Sigmoid colon (tissue), 7 donors: ENCODE results near the gene ACP4. TPM values are rescaled to one million over a fixed set of nuclear protein-coding genes. Genes with fewer than 3 reads are reported as not detected.

Experiments
- DNase-seq: peaks from one replicate; pipeline ENCODE4 v3.0.0-alpha.2; 2019
- H3K27ac ChIP-seq, 4 donors: fragments of 200-600 bp; sonication (generic); one replicate each; pipeline ENCODE4 v1.5.1; 2016 to 2019; ENCODE audit warnings: mild to moderate bottlenecking in 1 of 4
- H3K27me3 ChIP-seq, 3 donors: fragments of 200-600 bp; sonication (generic); one replicate each; pipeline ENCODE4 v1.5.1; 2019; ENCODE audit warnings: mild to moderate bottlenecking in 1 of 3
- H3K36me3 ChIP-seq, 4 donors: fragments of 200-600 bp; sonication (generic); one replicate each; pipeline ENCODE4 v1.5.1; 2016 to 2019
- H3K4me1 ChIP-seq, 4 donors: fragments of 200-600 bp; sonication (generic); one replicate each; pipeline ENCODE4 v1.5.1; 2017 to 2019
- H3K4me3 ChIP-seq, 4 donors: fragments of 200-600 bp; sonication (generic); one replicate each; pipeline ENCODE4 v1.5.1; 2017 to 2019; ENCODE audit warnings: mild to moderate bottlenecking in 2 of 4, moderate library complexity in 1 of 4
- H3K9me3 ChIP-seq, 4 donors: fragments of 200-600 bp in 3 of 4; sonication (generic) in 3 of 4; one replicate each; pipeline versions ENCODE4 v1.5.1 to v1.6.1; 2013 to 2019
- CTCF ChIP-seq, 4 experiments: fragments of 450-650 bp in 3 of 4; fragments of 200-600 bp in 1 of 4; IDR thresholded peaks; one replicate each; pipeline ENCODE4 v1.5.1; 2016 to 2019; ENCODE audit warnings: antibody characterized with exemption in 4 of 4, mild to moderate bottlenecking in 3 of 4, moderate library complexity in 2 of 4
- EP300 ChIP-seq, 4 donors: sonication (generic); formaldehyde crosslinking; IDR thresholded peaks; one replicate each; pipeline ENCODE4 v1.6.1; 2017; ENCODE audit warnings: antibody characterized with exemption in 4 of 4
- POLR2A ChIP-seq, 2 donors: fragments of 450-650 bp; IDR thresholded peaks; one replicate each; pipeline ENCODE4 v1.6.1; 2016; ENCODE audit warnings: antibody characterized with exemption in 2 of 2, mild to moderate bottlenecking in 2 of 2, moderate library complexity in 2 of 2
- POLR2AphosphoS5 ChIP-seq, 4 donors: sonication (generic); formaldehyde crosslinking; IDR thresholded peaks; one replicate each; pipeline ENCODE4 v1.6.1; 2017; ENCODE audit warnings: antibody characterized with exemption in 4 of 4
- WGBS, 2 donors: extraction: QIAGEN DNeasy Blood & Tissue Kit; methylation state at CpG; one replicate each; pipeline ENCODE4 v1.1.7; 2013; 5-methylcytosine and 5-hydroxymethylcytosine counted together
- intact Hi-C: fragments of 100-400 bp; cut with DNase I; formaldehyde crosslinking; loops from one replicate; pipeline ENCODE4 v1.15.1; 2023
- polyA plus RNA-seq, 3 donors: library from polyadenylated mRNA; stranded (reverse); fragments of 200-250 nt; gene quantifications; one replicate each; pipeline ENCODE4 v1.2.3, GENCODE V29; 2013
- total RNA-seq, 4 donors: library from RNA; depleted of rRNA; stranded (reverse); fragments of >200 nt; gene quantifications; one replicate each; pipeline ENCODE4 v1.1.0, GENCODE V29; 2016
- donor health status: healthy with polysubstance abuse.
- donor health status: Bipolar disorder and iron deficiency.
- donor health status: healthy.

ACP4 gene
- total and polyA plus RNA-seq, 7 donors, result not detected

DNA sequence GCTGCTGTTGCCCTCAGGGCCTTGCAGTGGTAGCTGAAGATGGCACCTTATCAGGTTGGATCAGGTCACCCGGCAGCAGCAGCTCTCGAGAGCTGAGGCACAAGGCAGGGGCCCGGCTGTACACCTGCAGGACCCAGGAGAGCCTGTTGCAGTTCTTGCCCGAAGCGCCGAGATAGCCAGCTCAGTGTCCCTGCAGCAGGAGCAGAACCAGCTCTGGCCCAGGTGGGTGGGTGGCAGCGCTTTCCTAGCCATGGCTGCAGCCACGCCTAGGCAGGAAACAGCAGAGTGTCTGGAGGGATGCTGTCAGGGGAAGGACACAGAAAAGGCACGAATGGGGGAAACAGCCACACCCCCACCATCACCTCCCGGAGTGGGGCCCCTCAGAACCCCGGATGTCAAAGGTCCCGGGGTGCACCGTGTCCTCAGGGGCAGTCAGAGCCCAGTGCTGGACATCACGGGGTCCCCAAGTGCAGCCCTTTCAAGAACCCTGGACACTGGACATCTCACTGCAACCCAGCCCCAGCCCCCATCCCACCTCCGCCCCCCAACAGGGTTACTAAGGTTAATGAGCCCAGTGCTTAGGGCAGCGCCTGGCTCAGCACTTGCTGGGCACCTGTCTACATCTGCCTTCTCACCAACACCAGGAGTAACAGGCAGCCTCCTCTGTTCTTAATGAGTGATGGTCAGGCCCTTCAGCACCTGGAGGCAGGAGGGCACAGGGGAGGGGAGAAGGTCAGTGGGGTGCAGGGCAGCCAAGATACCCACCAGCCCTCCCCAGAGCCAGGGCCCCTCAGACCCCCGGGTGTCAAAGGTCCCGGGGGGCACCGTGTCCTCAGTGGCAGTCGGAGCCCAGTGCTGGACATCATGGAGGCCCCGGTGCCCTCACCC, 8.7 kb downstream of the ACP4 start:
- no peaks in the 10 kb centered on the region for H3K27me3 ChIP-seq
- TF ChIP-seq EP300 (IDR thresholded peaks at IDR 0.05) (no peak), POLR2A (IDR thresholded peaks at IDR 0.05) (no peak), POLR2AphosphoS5 (IDR thresholded peaks at IDR 0.05) (no peak)
- DNase-seq, result no peak
- intact Hi-C loops, result no loop called here
- H3K27ac ChIP-seq, result no peak overlapping the region
- H3K9me3 ChIP-seq, result no peaks in the 10 kb centered on the region
- no peak overlapping the region for H3K4me3 ChIP-seq
- H3K4me1 ChIP-seq, result peaks cover 1 to 19% (median 16%) of the 10 kb centered on the region in 4 donors
- 79 to 90% methylated on average over 21 of the region's 21 CpGs for WGBS, 2 donors
- peaks cover 0 to 47% (median 12%) of the 10 kb centered on the region in 4 donors for H3K36me3 ChIP-seq

DNA sequence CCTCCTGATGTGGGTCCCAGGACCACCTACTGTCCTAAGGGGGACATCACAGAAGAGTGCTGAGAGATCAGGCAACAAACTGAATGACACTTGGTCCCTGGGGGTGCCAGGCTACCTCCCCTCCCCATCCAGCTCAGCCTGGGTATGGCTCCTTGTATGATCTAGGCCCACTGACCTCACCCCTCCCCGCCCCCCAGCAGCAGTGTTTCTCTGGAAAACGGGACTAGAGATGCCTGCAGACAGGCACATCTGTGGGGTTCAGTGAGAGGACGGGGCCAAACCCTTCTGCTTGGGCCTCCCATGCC, 9.3 kb downstream of the ACP4 start:
- Histone ChIP-seq H3K4me1 (peaks cover 1 to 20% (median 18%) of the 10 kb centered on the region in 4 donors), H3K4me3 (no peak overlapping the region), H3K27ac (no peak overlapping the region), H3K27me3 (no peaks in the 10 kb centered on the region), H3K36me3 (peaks cover 0 to 47% (median 12%) of the 10 kb centered on the region in 4 donors), H3K9me3 (no peaks in the 10 kb centered on the region)
- no peak for DNase-seq
- 77 to 80% methylated on average over 3 of the region's 3 CpGs for WGBS, 2 donors
- TF ChIP-seq CTCF (IDR thresholded peaks at IDR 0.05) (no peak), POLR2A (IDR thresholded peaks at IDR 0.05) (no peak), EP300 (IDR thresholded peaks at IDR 0.05) (no peak), POLR2AphosphoS5 (IDR thresholded peaks at IDR 0.05) (no peak)
- intact Hi-C loops, result no loop called here

GRCh38 chr19:50801107-50801506, 10.9 kb downstream of the ACP4 start:
- intact Hi-C loops, result loop anchor here (5.0 kb wide), 1 partner anchor 424 kb away; the partner anchor contains the start of gene NR1H2
- no peak for DNase-seq

GRCh38 chr19:50803633-50804419, 13.6 kb downstream of the ACP4 start:
- peaks cover 1 to 24% (median 18%) of the 10 kb centered on the region in 4 donors for H3K4me1 ChIP-seq
- WGBS, 2 donors, result 0 to 1% methylated on average over 40 of the region's 40 CpGs
- DNase-seq, result no peak
- no peaks in the 10 kb centered on the region for H3K9me3 ChIP-seq
- H3K4me3 ChIP-seq, result peak overlapping the region; percentile 69 to 94 (median 74)
- peaks cover 0 to 18% (median 3%) of the 10 kb centered on the region in 4 donors for H3K36me3 ChIP-seq
- no peaks in the 10 kb centered on the region for H3K27me3 ChIP-seq
- no peak for TF ChIP-seq EP300 (IDR thresholded peaks at IDR 0.05)
- no peak for TF ChIP-seq POLR2AphosphoS5 (IDR thresholded peaks at IDR 0.05)
- no peak for TF ChIP-seq CTCF (IDR thresholded peaks at IDR 0.05)
- TF ChIP-seq POLR2A (IDR thresholded peaks at IDR 0.05), result no peak
- H3K27ac ChIP-seq, result peak overlapping the region; percentile 83 to 95 (median 92)
- intact Hi-C loops, result loop anchor here (2.0 to 5.0 kb wide), 2 partner anchors 79 to 427 kb away; partner anchors contain the start of gene NR1H2

More at GRCh38 chr19:50801107-50801506, 10.9 kb downstream of the ACP4 start:
- H3K27ac ChIP-seq, result peak overlapping the region in 1 of 4 donors; percentile 19
- TF ChIP-seq EP300 (IDR thresholded peaks at IDR 0.05) (no peak), POLR2A (IDR thresholded peaks at IDR 0.05) (no peak), POLR2AphosphoS5 (IDR thresholded peaks at IDR 0.05) (no peak), CTCF (IDR thresholded peaks at IDR 0.05) (no peak)
- peaks cover 1 to 24% (median 18%) of the 10 kb centered on the region in 4 donors for H3K4me1 ChIP-seq
- H3K4me3 ChIP-seq, result no peak overlapping the region
- peaks cover 0 to 41% (median 12%) of the 10 kb centered on the region in 4 donors for H3K36me3 ChIP-seq
- H3K27me3 ChIP-seq, result no peaks in the 10 kb centered on the region
- H3K9me3 ChIP-seq, result no peaks in the 10 kb centered on the region
- 73 to 86% methylated on average over 8 of the region's 8 CpGs for WGBS, 2 donors
